ENCODE data around the gene SPATC1L. TPM values are rescaled to one million over a fixed set of nuclear protein-coding genes. Genes with fewer than 3 reads are reported as not detected.

SPATC1L gene
- total RNA-seq, 1 experiment from 2014 or later: 36.0 TPM

- no peak overlapping the region for H2BK12ac ChIP-seq (ENCODE audit: insufficient read length, low read depth, low read length)
- no peak overlapping the region for H2AFZ ChIP-seq (ENCODE audit: low read length)
- H3T11ph ChIP-seq (ENCODE audit: low read length): no peak overlapping the region
- no peak overlapping the region for H3K27ac ChIP-seq (ENCODE audit: insufficient read length, low read depth, low read length)
- no peak overlapping the region for H3K9ac ChIP-seq (ENCODE audit: extremely low read depth, insufficient read length, low read length)
- no peak overlapping the region for H3K4ac ChIP-seq (ENCODE audit: low read depth, low read length)
- no peak overlapping the region for H2AK5ac ChIP-seq (ENCODE audit: insufficient read length, low read length)
- H3K4me1 ChIP-seq (ENCODE audit: insufficient read depth, low read length): no peaks in the 10 kb centered on the region
- Mint-ChIP-seq H3K9me3 (no peaks in the 10 kb centered on the region), H3K4me1 (no peaks in the 10 kb centered on the region), H3K4me3 (no peak overlapping the region), H3K36me3 (ENCODE audit: insufficient read depth in 1 of 3, low read depth in 3 of 3) (peaks cover 9 to 44% (median 17%) of the 10 kb centered on the region in 3 experiments), H3K27ac (peak overlapping the region in 2 of 3 experiments; percentile 48 to 87; a peak in 2 of 7 replicates), H3K27me3 (ENCODE audit: low read depth) (no peaks in the 10 kb centered on the region)
- H3K79me1 ChIP-seq (ENCODE audit: insufficient read depth, low read depth, low read length, poor library complexity, severe bottlenecking): no peaks in the 10 kb centered on the region
- no peak overlapping the region for H3K56ac ChIP-seq (ENCODE audit: insufficient read length, low read depth, low read length)
- H4K20me1 ChIP-seq (ENCODE audit: control insufficient read depth, insufficient read depth, insufficient read length): no peaks in the 10 kb centered on the region
- H3K27me3 ChIP-seq (ENCODE audit: insufficient read depth, low read length): no peaks in the 10 kb centered on the region
- H3K18ac ChIP-seq (ENCODE audit: insufficient read length, low read depth, low read length): no peak overlapping the region
- no CpG with 5 or more reads among the region's 12 CpGs for WGBS (ENCODE audit: extremely low coverage, insufficient read length, low lambda C conversion rate)
- no peak overlapping the region for H2BK5ac ChIP-seq (ENCODE audit: insufficient read length, low read length)
- no peak overlapping the region for H4K8ac ChIP-seq (replicated peaks; ENCODE audit: insufficient read length, low read depth, low read length)
- no peak overlapping the region for H3K14ac ChIP-seq (ENCODE audit: insufficient read depth, low read length)
- H2BK120ac ChIP-seq (ENCODE audit: low read depth, low read length, poor library complexity, severe bottlenecking): no peak overlapping the region
- no peak overlapping the region for H2BK20ac ChIP-seq (ENCODE audit: low read depth, low read length, poor library complexity, severe bottlenecking)
- H3K4me2 ChIP-seq (ENCODE audit: insufficient read depth, insufficient read length, low read length): no peak overlapping the region
- no peak overlapping the region for H2BK15ac ChIP-seq (ENCODE audit: low read depth, low read length)
- no peak overlapping the region for H3K23ac ChIP-seq (ENCODE audit: insufficient read length, low read depth, low read length)
- TF ChIP-seq CTCF (conservative IDR thresholded peaks at IDR 0.05): no peak
- no peaks in the 10 kb centered on the region for H3K79me2 ChIP-seq (ENCODE audit: insufficient read depth, low read length)
- no peak overlapping the region for H4K91ac ChIP-seq (ENCODE audit: insufficient read length, low read depth, low read length)
- no peak overlapping the region for H4K5ac ChIP-seq (ENCODE audit: insufficient read length, low read depth, low read length)
- DNase-seq: no peak
- no peaks in the 10 kb centered on the region for H3K23me2 ChIP-seq (ENCODE audit: insufficient read length, low read depth, low read length, poor library complexity, severe bottlenecking)
- H3K9me3 ChIP-seq (ENCODE audit: control insufficient read depth, low read depth, low read length): no peaks in the 10 kb centered on the region
Observed at GRCh38 chr21:46122237-46122671, 62.0 kb downstream of the SPATC1L start.

Measured in H9 (cell line).